Activated CD4-positive, alpha-beta T cell treated with anti-CD3 and anti-CD28 coated beads for 24 hours (primary cell): ENCODE results near the gene YTHDF2.
"Not testable (repeated sequence)": the region's sequence is repeated elsewhere in the genome, so short reads cannot be mapped to it uniquely, and the experiment has no call there.

Source experiments
- DNase-seq, 2 donors: peaks; one replicate each; pipeline ENCODE4 v3.0.0-alpha.2; 2020; ENCODE audit warnings: low read depth in 2 of 2

Gene YTHDF2

GRCh38 chr1:28759257-28759656 lies 22.5 kb downstream of the YTHDF2 start:
- no peak for DNase-seq

DNA sequence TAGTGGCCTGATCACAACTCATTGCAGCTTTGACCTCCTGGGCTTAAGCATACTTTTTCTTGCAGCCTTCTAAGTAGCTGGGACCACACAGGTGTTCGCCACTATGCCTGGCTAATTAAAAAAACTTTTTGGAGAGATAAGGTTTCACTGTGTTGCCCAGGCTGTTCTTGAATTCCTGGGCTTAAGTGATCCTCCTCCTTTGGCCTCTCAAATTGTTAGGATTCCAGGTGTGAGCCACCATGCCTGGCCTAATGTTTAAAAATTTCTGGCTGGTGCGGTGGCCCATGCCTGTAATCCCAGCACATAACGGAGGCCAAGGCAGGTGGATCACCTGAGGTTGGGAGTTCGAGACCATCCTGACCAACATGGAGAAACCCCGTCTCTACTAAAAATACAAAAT lies 24.4 kb downstream of the YTHDF2 start:
- no peak for DNase-seq

- DNase-seq = no peak
These were observed 29.9 kb downstream of the YTHDF2 start for GRCh38 chr1:28766532-28767183.

- no peak for DNase-seq
These were observed 33.9 kb downstream of the YTHDF2 start for GRCh38 chr1:28770601-28771165.

DNA sequence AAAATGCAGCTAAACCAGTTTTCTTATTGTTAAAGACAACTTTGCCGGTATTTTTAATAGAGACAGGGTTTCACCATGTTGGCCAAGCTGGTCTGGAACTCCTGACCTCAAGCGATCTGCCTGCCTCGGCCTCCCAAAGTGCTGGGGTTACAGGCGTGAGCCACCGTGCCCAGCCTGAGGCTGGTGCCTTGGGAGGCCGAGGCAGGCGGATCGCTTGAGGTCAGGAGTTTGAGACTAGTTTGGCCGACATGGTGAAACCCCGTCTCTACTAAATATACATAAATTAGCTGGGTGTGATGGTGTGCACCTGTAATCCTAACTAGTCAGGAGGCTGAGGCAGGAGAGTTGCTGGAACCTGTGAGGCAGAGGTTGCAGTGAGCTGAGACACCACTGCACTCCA lies 35.2 kb downstream of the YTHDF2 start:
- DNase-seq = not testable (repeated sequence)

DNA sequence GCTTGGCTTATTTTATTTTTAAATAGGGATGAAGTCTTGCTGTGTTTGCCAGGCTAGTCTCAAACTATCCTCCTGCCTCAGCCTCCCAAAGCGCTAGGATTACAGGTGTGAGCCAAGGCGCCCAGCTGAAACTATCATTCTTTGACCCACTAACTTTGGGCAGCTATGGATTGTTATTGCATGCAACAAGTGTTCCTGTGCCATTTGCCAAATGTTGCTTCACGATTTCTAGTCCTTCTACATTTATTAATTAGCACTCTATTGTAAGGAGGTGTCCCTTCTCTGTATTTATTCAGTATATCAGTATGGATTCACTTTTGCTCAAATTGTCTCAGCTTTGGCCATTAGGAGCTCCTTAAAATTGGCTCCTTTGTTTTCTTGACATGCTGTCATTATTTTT lies 36.4 kb downstream of the YTHDF2 start:
- DNase-seq = no peak

- peak; percentile 16 to 49 for DNase-seq
These were observed 38.6 kb downstream of the YTHDF2 start for GRCh38 chr1:28775121-28775942.

- no peak for DNase-seq
These were observed 39.6 kb downstream of the YTHDF2 start for GRCh38 chr1:28776341-28776740.

- DNase-seq = no peak
These were observed 41.3 kb downstream of the YTHDF2 start for GRCh38 chr1:28778021-28778420.

DNA sequence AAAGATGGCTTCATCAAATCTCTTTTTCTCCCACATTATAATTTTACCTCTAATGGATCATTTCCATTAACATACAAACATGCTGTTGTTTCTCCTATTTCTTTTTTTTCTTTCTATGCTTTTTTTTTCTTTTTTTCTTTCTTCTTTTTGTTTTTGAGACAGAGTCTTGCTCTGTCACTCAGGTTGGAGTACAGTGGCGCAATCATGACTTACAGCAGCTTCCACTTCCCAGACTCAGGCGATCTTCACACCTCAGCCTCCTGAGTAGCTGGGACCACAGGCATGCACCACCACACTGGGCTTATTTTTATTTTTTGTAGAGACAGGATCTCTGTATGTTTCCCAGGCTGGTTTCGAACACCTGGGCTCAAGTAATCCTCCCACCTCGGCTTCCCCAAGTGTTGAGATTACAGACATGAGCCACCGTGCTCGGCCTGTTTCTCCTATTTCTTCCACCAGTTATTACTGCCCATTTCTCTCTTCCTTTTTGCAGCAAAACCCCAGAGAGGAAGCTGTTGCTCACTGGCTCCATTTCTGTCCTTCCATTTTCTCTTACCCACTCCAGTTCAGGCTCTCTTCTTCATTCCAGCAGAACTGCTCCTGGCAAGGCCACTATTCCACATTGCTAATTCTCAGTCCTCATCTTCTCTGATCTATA lies 43.1 kb downstream of the YTHDF2 start:
- DNase-seq = no peak

DNA sequence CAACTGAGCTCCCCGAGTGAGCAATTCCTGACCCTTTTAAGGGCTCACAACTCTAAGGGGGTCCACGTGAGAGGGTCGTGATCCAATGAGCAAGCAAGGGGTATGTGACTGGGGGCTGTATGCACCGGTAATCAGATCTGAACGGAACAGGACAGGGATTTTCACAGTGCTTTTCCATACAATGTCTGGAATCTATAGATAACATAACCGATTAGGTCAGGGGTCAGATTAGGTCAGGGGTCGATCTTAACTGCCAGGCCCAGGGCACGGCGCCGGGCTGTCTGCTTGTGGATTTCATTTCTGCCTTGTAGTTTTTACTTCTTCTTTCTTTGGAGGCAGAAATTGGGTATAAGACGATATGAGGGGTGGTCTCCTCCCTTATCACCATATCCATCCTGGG lies 44.6 kb downstream of the YTHDF2 start:
- DNase-seq = no peak

GRCh38 chr1:28782011-28782410 lies 45.3 kb downstream of the YTHDF2 start:
- no peak for DNase-seq

GRCh38 chr1:28783363-28783762 lies 46.6 kb downstream of the YTHDF2 start:
- no peak for DNase-seq

GRCh38 chr1:28789412-28789811 lies 52.7 kb downstream of the YTHDF2 start:
- no peak for DNase-seq

DNA sequence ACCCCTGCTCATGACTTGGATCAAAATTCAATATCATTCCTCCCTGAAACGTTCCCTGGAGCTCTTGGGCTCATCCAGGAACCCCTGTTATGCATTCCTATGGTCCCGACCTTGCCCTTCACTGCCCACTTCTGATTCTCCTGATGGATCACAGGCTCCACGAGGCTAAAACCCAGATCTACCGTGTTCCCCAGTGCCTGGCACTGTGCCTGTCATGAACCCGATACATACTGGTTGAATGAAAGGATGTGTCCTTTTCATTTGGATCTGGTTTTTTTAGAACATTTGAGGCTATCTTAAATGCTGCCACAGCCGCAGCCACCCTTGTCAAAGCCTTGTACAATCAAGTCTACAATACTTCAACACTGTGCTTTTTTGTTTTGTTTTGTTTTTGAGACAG lies 53.1 kb downstream of the YTHDF2 start:
- no peak for DNase-seq

DNA sequence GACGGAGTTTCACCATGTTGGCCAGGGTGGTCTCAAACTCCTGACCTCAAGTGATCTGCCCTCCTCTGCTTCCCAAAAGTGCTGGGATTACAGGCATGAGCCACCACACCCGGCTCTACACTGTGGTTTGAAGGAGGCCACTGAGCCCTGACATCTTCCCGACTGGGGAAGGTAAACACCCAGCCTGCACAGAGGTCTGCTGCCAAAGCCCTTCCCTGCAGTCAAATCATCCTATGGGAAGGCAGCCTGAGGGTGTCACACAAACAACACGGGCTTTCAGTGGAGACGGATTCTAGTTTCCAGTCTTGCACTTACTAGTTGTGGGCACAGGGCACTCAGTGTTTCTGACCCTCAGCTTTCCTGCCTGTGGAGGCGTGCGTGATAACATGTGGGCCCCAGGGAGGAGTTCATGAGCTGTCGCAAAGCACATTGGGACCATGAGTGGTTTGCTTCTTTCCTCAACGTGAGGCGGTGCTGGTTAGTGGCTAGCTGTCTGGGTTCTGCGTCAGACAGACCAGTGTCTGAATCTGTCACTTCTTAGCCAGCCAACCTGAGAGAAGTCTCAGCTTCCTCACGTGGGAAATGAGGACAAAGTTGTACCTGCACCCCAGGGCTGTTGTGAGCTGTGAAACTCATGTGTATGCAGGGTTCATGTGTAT lies 53.8 kb downstream of the YTHDF2 start:
- DNase-seq = no peak

DNA sequence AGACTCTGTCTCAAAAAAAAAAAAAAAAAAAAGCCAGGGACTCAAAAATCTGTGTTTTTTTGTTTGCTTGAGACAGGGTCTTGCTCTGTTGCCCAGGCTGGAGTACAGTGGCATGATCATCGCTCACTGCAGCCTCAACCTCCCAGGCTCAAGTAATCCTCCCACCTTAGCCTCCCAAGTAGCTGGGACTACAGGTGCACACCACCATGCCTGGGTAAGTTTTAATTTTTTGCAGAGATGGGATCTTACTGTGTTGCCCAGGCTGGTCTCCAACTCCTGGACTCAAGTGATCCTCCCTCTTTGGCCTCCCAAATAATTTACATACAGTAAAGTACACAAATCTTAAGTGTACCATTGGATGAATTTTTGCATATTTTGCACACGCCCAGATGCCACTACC lies 55.2 kb downstream of the YTHDF2 start:
- DNase-seq = not testable (repeated sequence)

GRCh38 chr1:28792644-28793121 lies 55.9 kb downstream of the YTHDF2 start:
- no peak for DNase-seq

DNA sequence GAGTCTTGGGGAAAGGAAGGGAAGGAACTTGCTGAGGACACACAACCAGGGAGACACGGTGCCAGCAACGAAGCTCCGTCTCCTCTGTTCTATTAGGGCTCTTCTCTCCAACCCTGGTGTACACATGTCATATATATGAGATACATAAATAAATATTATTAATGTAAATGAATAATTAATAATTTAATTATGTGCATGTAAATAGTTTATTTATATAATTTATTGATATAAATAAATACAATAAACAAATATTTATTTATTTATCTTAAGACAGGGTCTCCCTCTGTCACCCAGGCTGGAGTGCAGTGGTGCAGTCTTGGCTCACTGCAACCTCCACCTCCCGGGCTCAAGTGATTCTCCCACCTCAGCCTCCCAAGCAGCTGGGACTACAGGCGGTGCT lies 57.8 kb downstream of the YTHDF2 start:
- DNase-seq = not testable (repeated sequence)

- DNase-seq = no peak
These were observed 59.8 kb downstream of the YTHDF2 start for GRCh38 chr1:28796352-28797211.

DNA sequence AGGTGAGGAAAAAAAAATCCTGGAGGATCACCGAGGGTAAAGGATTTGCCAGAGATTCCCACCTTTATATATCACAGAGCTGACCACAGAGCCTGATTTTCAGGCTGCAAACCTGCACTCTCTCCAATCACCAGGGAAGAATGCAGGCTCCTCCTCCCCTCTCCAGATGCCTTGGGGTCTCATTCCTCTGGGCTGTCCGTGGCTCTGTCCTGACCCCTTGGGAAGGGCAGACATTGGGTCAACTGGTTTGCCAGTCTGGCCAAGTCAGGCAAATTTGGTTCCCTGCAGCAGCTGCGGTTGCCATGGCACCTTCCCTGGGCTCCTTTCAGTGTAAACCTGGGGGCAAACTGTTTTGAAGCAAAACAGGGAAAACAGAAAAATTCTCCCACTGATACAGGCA lies 63.6 kb downstream of the YTHDF2 start:
- no peak for DNase-seq
